Hepatocyte (in vitro differentiated cells): ENCODE results near the gene ARL8B.

ENCODE experiments used
- EZH2 ChIP-seq: fragments of 200-600 bp; sonication (generic); IDR thresholded peaks from 2 replicates; pipeline ENCODE4 v1.6.1; 2016; ENCODE audit warnings: antibody characterized with exemption, mild to moderate bottlenecking, borderline replicate concordance
- TF ChIP-seq, protein P1 (sequence below): fragments of 200-600 bp; sonication (generic); IDR thresholded peaks from 2 replicates; pipeline ENCODE4 v1.5.1; 2016; ENCODE audit warnings: antibody characterized with exemption, mild to moderate bottlenecking; ENCODE audit not compliant: poor library complexity

DNA sequence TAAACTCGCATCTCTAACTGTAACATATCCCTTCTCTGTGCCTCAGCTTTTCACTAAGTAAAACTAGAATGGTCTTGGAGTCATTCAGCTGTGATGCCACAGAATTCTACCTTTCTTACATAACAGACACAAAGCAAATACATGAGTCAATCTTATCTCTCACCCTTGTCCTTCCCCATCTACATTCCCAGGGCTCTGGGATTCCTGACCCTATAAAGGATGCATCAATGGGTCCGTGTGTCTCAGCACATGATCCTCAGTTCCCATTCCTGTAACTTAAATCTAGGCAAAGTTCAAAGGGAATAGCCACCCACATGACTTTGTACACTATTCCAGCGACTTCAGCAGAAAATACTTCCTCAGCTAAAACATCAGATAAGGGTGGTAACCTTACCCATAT lies 11.8 kb upstream of the ARL8B start:
- TF ChIP-seq, protein P1, sequence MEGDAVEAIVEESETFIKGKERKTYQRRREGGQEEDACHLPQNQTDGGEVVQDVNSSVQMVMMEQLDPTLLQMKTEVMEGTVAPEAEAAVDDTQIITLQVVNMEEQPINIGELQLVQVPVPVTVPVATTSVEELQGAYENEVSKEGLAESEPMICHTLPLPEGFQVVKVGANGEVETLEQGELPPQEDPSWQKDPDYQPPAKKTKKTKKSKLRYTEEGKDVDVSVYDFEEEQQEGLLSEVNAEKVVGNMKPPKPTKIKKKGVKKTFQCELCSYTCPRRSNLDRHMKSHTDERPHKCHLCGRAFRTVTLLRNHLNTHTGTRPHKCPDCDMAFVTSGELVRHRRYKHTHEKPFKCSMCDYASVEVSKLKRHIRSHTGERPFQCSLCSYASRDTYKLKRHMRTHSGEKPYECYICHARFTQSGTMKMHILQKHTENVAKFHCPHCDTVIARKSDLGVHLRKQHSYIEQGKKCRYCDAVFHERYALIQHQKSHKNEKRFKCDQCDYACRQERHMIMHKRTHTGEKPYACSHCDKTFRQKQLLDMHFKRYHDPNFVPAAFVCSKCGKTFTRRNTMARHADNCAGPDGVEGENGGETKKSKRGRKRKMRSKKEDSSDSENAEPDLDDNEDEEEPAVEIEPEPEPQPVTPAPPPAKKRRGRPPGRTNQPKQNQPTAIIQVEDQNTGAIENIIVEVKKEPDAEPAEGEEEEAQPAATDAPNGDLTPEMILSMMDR: no peak
- TF ChIP-seq EZH2: no peak
